Liver (tissue), 3 donors: ENCODE data around the gene KCNN3.

ENCODE experiments used
- GABPA ChIP-seq, 2 donors: IDR thresholded peaks in 1 of 2; conservative IDR thresholded peaks in 1 of 2; 2 replicates each; pipeline ENCODE4 v1.6.1; 2016; ENCODE audit warnings: antibody characterized with exemption in 2 of 2, mild to moderate bottlenecking in 1 of 2, moderate library complexity in 1 of 2
- SP1 ChIP-seq: IDR thresholded peaks from 2 replicates; pipeline ENCODE4 v1.6.1; 2018; ENCODE audit warnings: antibody characterized with exemption, mild to moderate bottlenecking
- TAF1 ChIP-seq: conservative IDR thresholded peaks from 2 replicates; pipeline ENCODE4 v1.6.1; 2016; ENCODE audit warnings: antibody characterized with exemption, mild to moderate bottlenecking
- YY1 ChIP-seq: IDR thresholded peaks from 2 replicates; pipeline ENCODE4 v1.6.1; 2016; ENCODE audit warnings: antibody characterized with exemption, mild to moderate bottlenecking
- TF ChIP-seq, protein P1 (sequence below): fragments of 150-350 bp; IDR thresholded peaks from 2 replicates; pipeline ENCODE4 v1.5.1; 2017; ENCODE audit warnings: improper control_type of control experiment, low read depth, low read length; ENCODE audit not compliant: missing input control
- TF ChIP-seq, protein P2 (sequence below): IDR thresholded peaks from 2 replicates; pipeline ENCODE4 v1.6.1; 2016; ENCODE audit warnings: antibody characterized with exemption
- TF ChIP-seq, protein P3 (sequence below): IDR thresholded peaks from 2 replicates; pipeline ENCODE4 v1.6.1; 2016; ENCODE audit warnings: antibody characterized with exemption, mild to moderate bottlenecking
- TF ChIP-seq, protein P4 (sequence below): IDR thresholded peaks from 2 replicates; pipeline ENCODE4 v1.6.1; 2016; ENCODE audit warnings: antibody characterized with exemption
- TF ChIP-seq, protein P5 (sequence below): IDR thresholded peaks from 2 replicates; pipeline ENCODE4 v1.6.1; 2016; ENCODE audit warnings: antibody characterized with exemption
- donor health status: healthy.
- donor health status: healthy.

DNA sequence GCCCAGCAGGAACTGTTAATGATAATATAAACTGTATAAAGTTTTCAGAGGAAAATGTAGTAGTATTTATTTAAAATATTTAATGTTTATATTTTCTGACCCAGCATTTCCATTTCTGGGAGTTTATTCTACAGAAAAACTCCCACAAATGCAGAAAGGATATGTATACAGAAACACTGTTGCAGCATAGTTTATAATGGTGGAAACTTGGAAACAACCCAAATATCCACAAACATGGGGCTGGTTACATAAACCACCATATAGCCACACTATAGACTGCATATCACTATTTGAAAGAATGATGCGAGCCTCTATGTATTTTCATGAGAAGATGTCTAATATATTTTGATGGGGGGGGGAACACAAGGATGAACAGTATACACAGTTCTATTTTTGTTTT is 31.5 kb upstream of the KCNN3 start:
- TF ChIP-seq, protein P1, sequence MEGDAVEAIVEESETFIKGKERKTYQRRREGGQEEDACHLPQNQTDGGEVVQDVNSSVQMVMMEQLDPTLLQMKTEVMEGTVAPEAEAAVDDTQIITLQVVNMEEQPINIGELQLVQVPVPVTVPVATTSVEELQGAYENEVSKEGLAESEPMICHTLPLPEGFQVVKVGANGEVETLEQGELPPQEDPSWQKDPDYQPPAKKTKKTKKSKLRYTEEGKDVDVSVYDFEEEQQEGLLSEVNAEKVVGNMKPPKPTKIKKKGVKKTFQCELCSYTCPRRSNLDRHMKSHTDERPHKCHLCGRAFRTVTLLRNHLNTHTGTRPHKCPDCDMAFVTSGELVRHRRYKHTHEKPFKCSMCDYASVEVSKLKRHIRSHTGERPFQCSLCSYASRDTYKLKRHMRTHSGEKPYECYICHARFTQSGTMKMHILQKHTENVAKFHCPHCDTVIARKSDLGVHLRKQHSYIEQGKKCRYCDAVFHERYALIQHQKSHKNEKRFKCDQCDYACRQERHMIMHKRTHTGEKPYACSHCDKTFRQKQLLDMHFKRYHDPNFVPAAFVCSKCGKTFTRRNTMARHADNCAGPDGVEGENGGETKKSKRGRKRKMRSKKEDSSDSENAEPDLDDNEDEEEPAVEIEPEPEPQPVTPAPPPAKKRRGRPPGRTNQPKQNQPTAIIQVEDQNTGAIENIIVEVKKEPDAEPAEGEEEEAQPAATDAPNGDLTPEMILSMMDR: no peak
- no peak for TF ChIP-seq GABPA (IDR thresholded peaks at IDR 0.05 in 1 of 2, conservative IDR thresholded peaks at IDR 0.05 in 1 of 2)
- TF ChIP-seq, protein P2, sequence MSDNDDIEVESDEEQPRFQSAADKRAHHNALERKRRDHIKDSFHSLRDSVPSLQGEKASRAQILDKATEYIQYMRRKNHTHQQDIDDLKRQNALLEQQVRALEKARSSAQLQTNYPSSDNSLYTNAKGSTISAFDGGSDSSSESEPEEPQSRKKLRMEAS: no peak
- TF ChIP-seq, protein P3, sequence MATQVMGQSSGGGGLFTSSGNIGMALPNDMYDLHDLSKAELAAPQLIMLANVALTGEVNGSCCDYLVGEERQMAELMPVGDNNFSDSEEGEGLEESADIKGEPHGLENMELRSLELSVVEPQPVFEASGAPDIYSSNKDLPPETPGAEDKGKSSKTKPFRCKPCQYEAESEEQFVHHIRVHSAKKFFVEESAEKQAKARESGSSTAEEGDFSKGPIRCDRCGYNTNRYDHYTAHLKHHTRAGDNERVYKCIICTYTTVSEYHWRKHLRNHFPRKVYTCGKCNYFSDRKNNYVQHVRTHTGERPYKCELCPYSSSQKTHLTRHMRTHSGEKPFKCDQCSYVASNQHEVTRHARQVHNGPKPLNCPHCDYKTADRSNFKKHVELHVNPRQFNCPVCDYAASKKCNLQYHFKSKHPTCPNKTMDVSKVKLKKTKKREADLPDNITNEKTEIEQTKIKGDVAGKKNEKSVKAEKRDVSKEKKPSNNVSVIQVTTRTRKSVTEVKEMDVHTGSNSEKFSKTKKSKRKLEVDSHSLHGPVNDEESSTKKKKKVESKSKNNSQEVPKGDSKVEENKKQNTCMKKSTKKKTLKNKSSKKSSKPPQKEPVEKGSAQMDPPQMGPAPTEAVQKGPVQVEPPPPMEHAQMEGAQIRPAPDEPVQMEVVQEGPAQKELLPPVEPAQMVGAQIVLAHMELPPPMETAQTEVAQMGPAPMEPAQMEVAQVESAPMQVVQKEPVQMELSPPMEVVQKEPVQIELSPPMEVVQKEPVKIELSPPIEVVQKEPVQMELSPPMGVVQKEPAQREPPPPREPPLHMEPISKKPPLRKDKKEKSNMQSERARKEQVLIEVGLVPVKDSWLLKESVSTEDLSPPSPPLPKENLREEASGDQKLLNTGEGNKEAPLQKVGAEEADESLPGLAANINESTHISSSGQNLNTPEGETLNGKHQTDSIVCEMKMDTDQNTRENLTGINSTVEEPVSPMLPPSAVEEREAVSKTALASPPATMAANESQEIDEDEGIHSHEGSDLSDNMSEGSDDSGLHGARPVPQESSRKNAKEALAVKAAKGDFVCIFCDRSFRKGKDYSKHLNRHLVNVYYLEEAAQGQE: no peak
- no peak for TF ChIP-seq YY1
- TF ChIP-seq TAF1: no peak
- TF ChIP-seq, protein P4, sequence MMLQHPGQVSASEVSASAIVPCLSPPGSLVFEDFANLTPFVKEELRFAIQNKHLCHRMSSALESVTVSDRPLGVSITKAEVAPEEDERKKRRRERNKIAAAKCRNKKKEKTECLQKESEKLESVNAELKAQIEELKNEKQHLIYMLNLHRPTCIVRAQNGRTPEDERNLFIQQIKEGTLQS: no peak
- no peak for TF ChIP-seq SP1
- TF ChIP-seq, protein P5, sequence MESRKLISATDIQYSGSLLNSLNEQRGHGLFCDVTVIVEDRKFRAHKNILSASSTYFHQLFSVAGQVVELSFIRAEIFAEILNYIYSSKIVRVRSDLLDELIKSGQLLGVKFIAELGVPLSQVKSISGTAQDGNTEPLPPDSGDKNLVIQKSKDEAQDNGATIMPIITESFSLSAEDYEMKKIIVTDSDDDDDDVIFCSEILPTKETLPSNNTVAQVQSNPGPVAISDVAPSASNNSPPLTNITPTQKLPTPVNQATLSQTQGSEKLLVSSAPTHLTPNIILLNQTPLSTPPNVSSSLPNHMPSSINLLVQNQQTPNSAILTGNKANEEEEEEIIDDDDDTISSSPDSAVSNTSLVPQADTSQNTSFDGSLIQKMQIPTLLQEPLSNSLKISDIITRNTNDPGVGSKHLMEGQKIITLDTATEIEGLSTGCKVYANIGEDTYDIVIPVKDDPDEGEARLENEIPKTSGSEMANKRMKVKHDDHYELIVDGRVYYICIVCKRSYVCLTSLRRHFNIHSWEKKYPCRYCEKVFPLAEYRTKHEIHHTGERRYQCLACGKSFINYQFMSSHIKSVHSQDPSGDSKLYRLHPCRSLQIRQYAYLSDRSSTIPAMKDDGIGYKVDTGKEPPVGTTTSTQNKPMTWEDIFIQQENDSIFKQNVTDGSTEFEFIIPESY: no peak
